Lower lobe of right lung (tissue), 2 donors: ENCODE data around the gene PLA2G2C. TPM values are rescaled to one million over a fixed set of nuclear protein-coding genes. Genes with fewer than 3 reads are reported as not detected.

Source experiments
- ATAC-seq, 2 donors: fragments of 200-7000 bp; cut with Tn5 transposase; one replicate each; pipeline ENCODE4 v1.9.1; 2020 to 2022; ENCODE audit warnings: mild to moderate bottlenecking in 2 of 2, moderate library complexity in 2 of 2
- DNase-seq: peaks from one replicate; pipeline ENCODE4 v3.0.0-alpha.2; 2020
- H3K27ac ChIP-seq: fragments of 200-600 bp; one replicate; pipeline ENCODE4 v1.8.0; 2022
- H3K27me3 ChIP-seq: fragments of 200-600 bp; one replicate; pipeline ENCODE4 v1.8.0; 2022; ENCODE audit warnings: low read depth
- H3K36me3 ChIP-seq: fragments of 200-600 bp; one replicate; pipeline ENCODE4 v1.8.0; 2022; ENCODE audit warnings: mild to moderate bottlenecking
- H3K4me1 ChIP-seq: fragments of 200-600 bp; one replicate; pipeline ENCODE4 v1.8.0; 2022
- H3K4me3 ChIP-seq: fragments of 200-600 bp; one replicate; pipeline ENCODE4 v1.8.0; 2022; ENCODE audit warnings: mild to moderate bottlenecking
- H3K9me3 ChIP-seq: fragments of 200-600 bp; one replicate; pipeline ENCODE4 v1.8.0; 2022
- CTCF ChIP-seq: fragments of 200-600 bp; IDR thresholded peaks from one replicate; pipeline ENCODE4 v1.8.0; 2022; ENCODE audit warnings: antibody characterized with exemption, mild to moderate bottlenecking
- intact Hi-C: fragments of 100-400 bp; cut with DNase I; formaldehyde crosslinking; loops from one replicate; pipeline ENCODE4 v1.11.0; 2022
- total RNA-seq: library from RNA; stranded (reverse); fragmentation: NEBNext Ultra II Directional; extraction: Animal tissue kit (Norgen Biotek cat#: 25700); gene quantifications from one replicate; pipeline ENCODE4 v1.2.1, GENCODE V29; 2021
- donor health status: DM: no; HTN: yes; CAD: no; lungs with severe emphysema.

PLA2G2C gene
- total RNA-seq, 1 donor from 2014 or later, result not detected

- Histone ChIP-seq H3K27ac (no peak overlapping the region), H3K4me3 (no peak overlapping the region), H3K9me3 (no peaks in the 10 kb centered on the region), H3K27me3 (no peaks in the 10 kb centered on the region), H3K36me3 (no peaks in the 10 kb centered on the region), H3K4me1 (peaks cover 12% of the 10 kb centered on the region)
- no peak for DNase-seq
- intact Hi-C loops, result no loop called here
- ATAC-seq, result peak in 1 of 2 donors; percentile 41
- TF ChIP-seq CTCF, result no peak
Observed at GRCh38 chr1:20192364-20192763, 6.0 kb upstream of the PLA2G2C start.

GRCh38 chr1:20191266-20191825 is 5.0 kb upstream of the PLA2G2C start:
- DNase-seq, result no peak
- intact Hi-C loops, result no loop called here

GRCh38 chr1:20190256-20191160 is 4.2 kb upstream of the PLA2G2C start:
- intact Hi-C loops, result no loop called here
- no peak overlapping the region for H3K4me3 ChIP-seq
- no peak for TF ChIP-seq CTCF
- ATAC-seq (no peak), DNase-seq (no peak)
- no peak overlapping the region for H3K27ac ChIP-seq
- peaks cover 8% of the 10 kb centered on the region for H3K27me3 ChIP-seq
- H3K9me3 ChIP-seq, result no peaks in the 10 kb centered on the region
- H3K4me1 ChIP-seq, result peaks cover 31% of the 10 kb centered on the region
- H3K36me3 ChIP-seq, result no peaks in the 10 kb centered on the region

More at GRCh38 chr1:20191266-20191825, 5.0 kb upstream of the PLA2G2C start:
- Histone ChIP-seq H3K9me3 (no peaks in the 10 kb centered on the region), H3K27me3 (no peaks in the 10 kb centered on the region), H3K4me1 (peaks cover 23% of the 10 kb centered on the region), H3K36me3 (no peaks in the 10 kb centered on the region), H3K4me3 (no peak overlapping the region), H3K27ac (no peak overlapping the region)
- no peak for ATAC-seq
- TF ChIP-seq CTCF, result no peak

- ATAC-seq, result no peak
- TF ChIP-seq CTCF, result no peak
- peaks cover 27% of the 10 kb centered on the region for H3K4me1 ChIP-seq
- DNase-seq, result no peak
- intact Hi-C loops, result no loop called here
- no peaks in the 10 kb centered on the region for H3K36me3 ChIP-seq
- peaks cover 8% of the 10 kb centered on the region for H3K27me3 ChIP-seq
- no peaks in the 10 kb centered on the region for H3K9me3 ChIP-seq
- H3K4me3 ChIP-seq, result no peak overlapping the region
- no peak overlapping the region for H3K27ac ChIP-seq
Observed at GRCh38 chr1:20189664-20190063, 3.3 kb upstream of the PLA2G2C start.

GRCh38 chr1:20188455-20188817 is 2.1 kb upstream of the PLA2G2C start:
- no peak for TF ChIP-seq CTCF
- H3K27ac ChIP-seq, result no peak overlapping the region
- intact Hi-C loops, result no loop called here
- peaks cover 8% of the 10 kb centered on the region for H3K27me3 ChIP-seq
- no peaks in the 10 kb centered on the region for H3K9me3 ChIP-seq
- H3K4me1 ChIP-seq, result peaks cover 21% of the 10 kb centered on the region
- no peak overlapping the region for H3K4me3 ChIP-seq
- DNase-seq (no peak), ATAC-seq (no peak)
- no peaks in the 10 kb centered on the region for H3K36me3 ChIP-seq
